Upper lobe of left lung (tissue), 6 donors: ENCODE data around the gene ELF1. TPM values are rescaled to one million over a fixed set of nuclear protein-coding genes. Genes with fewer than 3 reads are reported as not detected.

Experiments used
- ATAC-seq, 2 donors: fragments of 200-7000 bp; cut with Tn5 transposase; one replicate each; pipeline ENCODE4 v1.9.1; 2022; ENCODE audit warnings: mild to moderate bottlenecking in 2 of 2, moderate library complexity in 2 of 2; ENCODE audit not compliant: low FRiP score in 2 of 2
- DNase-seq, 2 donors: peaks; one replicate each; pipeline ENCODE4 v3.0.0-alpha.2; 2019 to 2020
- H3K27ac ChIP-seq, 4 donors: fragments of 200-600 bp; sonication (generic); one replicate each; pipeline ENCODE4 v1.5.1; 2016 to 2019
- H3K27me3 ChIP-seq, 4 donors: fragments of 200-600 bp; sonication (generic); one replicate each; pipeline ENCODE4 v1.5.1; 2017 to 2019
- H3K36me3 ChIP-seq, 4 donors: fragments of 200-600 bp; sonication (generic); one replicate each; pipeline ENCODE4 v1.5.1; 2016 to 2019
- H3K4me1 ChIP-seq, 4 donors: fragments of 200-600 bp; sonication (generic); one replicate each; pipeline ENCODE4 v1.5.1; 2018 to 2019
- H3K4me3 ChIP-seq, 4 donors: fragments of 200-600 bp; sonication (generic); one replicate each; pipeline ENCODE4 v1.5.1; 2017 to 2019; ENCODE audit warnings: mild to moderate bottlenecking in 2 of 4, moderate library complexity in 1 of 4
- H3K9me3 ChIP-seq, 4 donors: fragments of 200-600 bp; sonication (generic); one replicate each; pipeline ENCODE4 v1.5.1; 2018 to 2019
- EP300 ChIP-seq, 4 donors: sonication (generic); formaldehyde crosslinking; IDR thresholded peaks; one replicate each; pipeline ENCODE4 v1.5.1; 2017; ENCODE audit warnings: antibody characterized with exemption in 4 of 4, control low read depth in 2 of 4
- POLR2A ChIP-seq, 4 donors: fragments of 450-650 bp; IDR thresholded peaks; one replicate each; pipeline ENCODE4 v1.5.1; 2016 to 2017; ENCODE audit warnings: antibody characterized with exemption in 4 of 4, mild to moderate bottlenecking in 2 of 4
- POLR2AphosphoS5 ChIP-seq, 2 donors: sonication (generic); formaldehyde crosslinking; IDR thresholded peaks; one replicate each; pipeline ENCODE4 v1.5.1; 2017; ENCODE audit warnings: antibody characterized with exemption in 2 of 2
- WGBS, 2 donors: methylation state at CpG; one replicate each; pipeline ENCODE4 v1.1.5; 2017 to 2018; 5-methylcytosine and 5-hydroxymethylcytosine counted together
- total RNA-seq, 6 donors: library from RNA; depleted of rRNA in 4 of 6; stranded (reverse); fragments of >200 nt in 4 of 6; gene quantifications; one replicate each; pipeline versions ENCODE4 v1.1.0 to v1.2.1, GENCODE V29; 2016 to 2021
- TF ChIP-seq, protein P1 (sequence below), 6 experiments: fragments of 450-650 bp in 4 of 6; fragments of 200-600 bp in 2 of 6; sonication (generic) in 2 of 6; IDR thresholded peaks; one replicate each; pipeline ENCODE4 v1.5.1; 2016 to 2019; ENCODE audit warnings: antibody characterized with exemption in 6 of 6
- donor health status: DM: no; HTN: no; CAD: no; lungs with moderate emphysema.
- donor health status: DM: no; HTN: yes; CAD: no; lungs with severe emphysema.

The ELF1 gene
- total RNA-seq, 6 donors from 2014 or later = 52.6 to 134 (median 78.6) TPM

- peak overlapping the region in 3 of 4 donors; percentile 31 to 69 (median 59) for H3K27ac ChIP-seq
- H3K4me3 ChIP-seq = no peak overlapping the region
- H3K36me3 ChIP-seq = no peaks in the 10 kb centered on the region
- no peaks in the 10 kb centered on the region for H3K9me3 ChIP-seq
- H3K4me1 ChIP-seq = peaks cover 61 to 87% (median 73%) of the 10 kb centered on the region in 4 donors
- no peak for DNase-seq
- TF ChIP-seq, protein P1, sequence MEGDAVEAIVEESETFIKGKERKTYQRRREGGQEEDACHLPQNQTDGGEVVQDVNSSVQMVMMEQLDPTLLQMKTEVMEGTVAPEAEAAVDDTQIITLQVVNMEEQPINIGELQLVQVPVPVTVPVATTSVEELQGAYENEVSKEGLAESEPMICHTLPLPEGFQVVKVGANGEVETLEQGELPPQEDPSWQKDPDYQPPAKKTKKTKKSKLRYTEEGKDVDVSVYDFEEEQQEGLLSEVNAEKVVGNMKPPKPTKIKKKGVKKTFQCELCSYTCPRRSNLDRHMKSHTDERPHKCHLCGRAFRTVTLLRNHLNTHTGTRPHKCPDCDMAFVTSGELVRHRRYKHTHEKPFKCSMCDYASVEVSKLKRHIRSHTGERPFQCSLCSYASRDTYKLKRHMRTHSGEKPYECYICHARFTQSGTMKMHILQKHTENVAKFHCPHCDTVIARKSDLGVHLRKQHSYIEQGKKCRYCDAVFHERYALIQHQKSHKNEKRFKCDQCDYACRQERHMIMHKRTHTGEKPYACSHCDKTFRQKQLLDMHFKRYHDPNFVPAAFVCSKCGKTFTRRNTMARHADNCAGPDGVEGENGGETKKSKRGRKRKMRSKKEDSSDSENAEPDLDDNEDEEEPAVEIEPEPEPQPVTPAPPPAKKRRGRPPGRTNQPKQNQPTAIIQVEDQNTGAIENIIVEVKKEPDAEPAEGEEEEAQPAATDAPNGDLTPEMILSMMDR (IDR thresholded peaks at IDR 0.05) = peak in 4 of 6 experiments; percentile 25 to 54 (median 49)
- no peak for TF ChIP-seq POLR2A (IDR thresholded peaks at IDR 0.05)
- peak; percentile 55 to 68 for ATAC-seq
- no peaks in the 10 kb centered on the region for H3K27me3 ChIP-seq
- WGBS, 2 donors = 48 to 54% methylated on average over 9 of the region's 9 CpGs
These were observed 35.2 kb upstream of the ELF1 start for GRCh38 chr13:41054212-41054877.

- peak; percentile 62 to 83 for ATAC-seq
- no peaks in the 10 kb centered on the region for H3K36me3 ChIP-seq
- peak overlapping the region; percentile 54 to 71 (median 64) for H3K27ac ChIP-seq
- peaks cover 53 to 86% (median 70%) of the 10 kb centered on the region in 4 donors for H3K4me1 ChIP-seq
- H3K27me3 ChIP-seq = no peaks in the 10 kb centered on the region
- no peaks in the 10 kb centered on the region for H3K9me3 ChIP-seq
- no peak for DNase-seq
- 31 to 43% methylated on average over 2 of the region's 2 CpGs for WGBS, 2 donors
- H3K4me3 ChIP-seq = peak overlapping the region in 1 of 4 donors; percentile 4
- TF ChIP-seq EP300 (IDR thresholded peaks at IDR 0.05) (no peak), POLR2AphosphoS5 (IDR thresholded peaks at IDR 0.05) (no peak), POLR2A (IDR thresholded peaks at IDR 0.05) (no peak)
- TF ChIP-seq, protein P1 (IDR thresholded peaks at IDR 0.05) = no peak
These were observed 34.3 kb upstream of the ELF1 start for GRCh38 chr13:41053384-41053826.

DNA sequence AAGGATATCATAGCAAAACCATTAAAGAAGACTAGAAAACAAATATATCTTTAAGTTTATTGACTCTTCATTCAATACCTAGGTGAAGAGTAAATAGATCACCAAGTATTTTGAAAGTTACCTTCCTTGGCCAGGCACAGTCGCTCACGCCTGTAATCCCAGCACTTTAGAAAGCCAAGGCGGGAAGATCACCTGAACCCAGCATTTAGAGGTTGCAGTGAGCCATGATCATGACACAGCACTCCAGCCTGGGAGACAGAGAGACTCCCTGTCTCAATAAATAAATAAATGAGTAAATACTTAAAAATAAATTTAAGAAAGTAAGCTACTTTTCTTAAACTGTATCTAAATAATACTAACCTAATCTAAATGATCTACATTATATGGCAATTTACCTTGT is 33.3 kb upstream of the ELF1 start:
- no peak for DNase-seq
- ATAC-seq = no peak
- 83 to 87% methylated on average over 3 of the region's 3 CpGs for WGBS, 2 donors
- TF ChIP-seq EP300 (IDR thresholded peaks at IDR 0.05) (no peak), POLR2A (IDR thresholded peaks at IDR 0.05) (no peak), POLR2AphosphoS5 (IDR thresholded peaks at IDR 0.05) (no peak)
- TF ChIP-seq, protein P1 (IDR thresholded peaks at IDR 0.05) = no peak
- no peaks in the 10 kb centered on the region for H3K27me3 ChIP-seq
- peak overlapping the region in 3 of 4 donors; percentile 54 to 69 (median 59) for H3K27ac ChIP-seq
- H3K4me1 ChIP-seq = peaks cover 43 to 79% (median 61%) of the 10 kb centered on the region in 4 donors
- H3K4me3 ChIP-seq = no peak overlapping the region
- no peaks in the 10 kb centered on the region for H3K9me3 ChIP-seq
- H3K36me3 ChIP-seq = peaks cover 0 to 3% (median 0%) of the 10 kb centered on the region in 4 donors

DNA sequence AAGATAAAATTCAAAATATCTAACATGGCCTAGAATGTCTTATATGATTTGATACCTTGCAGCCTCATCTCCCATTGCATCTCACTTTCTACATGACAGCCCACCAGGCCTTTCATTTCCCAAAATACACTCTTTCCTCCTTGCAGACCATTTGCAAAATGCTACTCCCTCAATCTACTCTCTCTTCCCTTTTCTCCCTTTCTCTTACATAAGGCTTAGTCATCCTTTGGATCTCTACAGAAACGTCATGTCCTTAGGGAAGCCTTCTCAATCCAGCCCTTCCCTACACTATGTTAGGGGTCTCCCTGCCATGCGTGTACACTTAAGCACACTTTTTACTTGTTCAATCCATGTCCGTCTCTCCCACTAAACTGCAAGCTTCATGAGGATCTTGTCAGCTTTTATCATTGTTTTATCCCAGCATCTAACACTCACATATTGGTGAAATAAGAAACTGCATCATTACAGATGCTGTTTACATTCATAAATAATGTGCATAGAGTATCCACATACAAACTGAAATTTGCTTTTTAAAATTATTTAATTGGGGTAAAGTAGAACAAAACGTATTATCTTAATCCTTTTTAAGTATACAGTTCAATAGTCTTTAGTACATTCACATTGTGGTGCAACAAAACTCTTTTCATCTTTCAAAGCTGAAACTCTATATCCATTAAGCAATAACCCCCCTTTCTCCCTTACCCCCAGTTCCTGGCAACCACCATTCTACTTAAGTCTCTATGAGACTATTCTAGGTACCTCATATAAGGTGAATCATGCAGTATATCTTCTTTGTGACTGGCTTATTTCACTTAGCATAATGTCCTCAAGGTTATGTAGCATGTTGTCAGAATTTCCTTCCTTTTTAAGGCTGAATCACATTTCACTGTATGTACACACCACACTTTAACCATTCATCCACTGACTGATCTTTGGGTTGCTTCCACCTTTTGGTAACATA is 30.6 kb upstream of the ELF1 start:
- H3K36me3 ChIP-seq = peaks cover 0 to 3% (median 0%) of the 10 kb centered on the region in 4 donors
- H3K4me1 ChIP-seq = peaks cover 18 to 54% (median 43%) of the 10 kb centered on the region in 4 donors
- ATAC-seq (peak in 1 of 2 donors; percentile 73), DNase-seq (no peak)
- H3K9me3 ChIP-seq = no peaks in the 10 kb centered on the region
- WGBS, 2 donors = 73 to 82% methylated on average over 4 of the region's 4 CpGs
- H3K27ac ChIP-seq = no peak overlapping the region
- TF ChIP-seq POLR2A (IDR thresholded peaks at IDR 0.05) (no peak), EP300 (IDR thresholded peaks at IDR 0.05) (no peak), POLR2AphosphoS5 (IDR thresholded peaks at IDR 0.05) (no peak)
- TF ChIP-seq, protein P1 (IDR thresholded peaks at IDR 0.05) = no peak
- no peaks in the 10 kb centered on the region for H3K27me3 ChIP-seq
- H3K4me3 ChIP-seq = no peak overlapping the region
